Loucy (cell line): Measurements from ENCODE around the gene SMAGP.

Source experiments
- H2AFZ ChIP-seq: fragments of 200-600 bp; sonication (generic); 2 replicates; pipeline ENCODE4 v1.6.0; 2016; ENCODE audit warnings: antibody characterized with exemption, mild to moderate bottlenecking, low read length, moderate library complexity
- H3F3A ChIP-seq: fragments of 200-600 bp; 2 replicates; pipeline ENCODE4 v1.6.0; 2016; ENCODE audit warnings: antibody characterized with exemption, low read depth, mild to moderate bottlenecking
- H3K27me3 ChIP-seq: fragments of 200-600 bp; sonication (generic); 2 replicates; pipeline ENCODE4 v1.6.1; 2014; ENCODE audit warnings: low read length, mild to moderate bottlenecking; ENCODE audit not compliant: insufficient read depth, poor library complexity, severe bottlenecking
- H3K36me3 ChIP-seq: fragments of 200-600 bp; sonication (generic); 2 replicates; pipeline ENCODE4 v1.6.1; 2016; ENCODE audit warnings: low read length; ENCODE audit not compliant: insufficient read depth
- H3K4me1 ChIP-seq: fragments of 200-600 bp; sonication (generic); 2 replicates; pipeline ENCODE4 v1.5.1; 2014; ENCODE audit warnings: low read length, mild to moderate bottlenecking; ENCODE audit not compliant: insufficient read depth, poor library complexity, severe bottlenecking
- H3K4me2 ChIP-seq: fragments of 200-600 bp; sonication (generic); 2 replicates; pipeline ENCODE4 v1.6.0; 2014; ENCODE audit warnings: antibody characterized with exemption, low read length, low read depth, mild to moderate bottlenecking; ENCODE audit not compliant: poor library complexity, severe bottlenecking
- H3K4me3 ChIP-seq: fragments of 200-600 bp; sonication (generic); 2 replicates; pipeline ENCODE4 v1.5.1; 2014; ENCODE audit warnings: low read length, mild to moderate bottlenecking, mixed read lengths; ENCODE audit not compliant: poor library complexity, severe bottlenecking
- H3K79me2 ChIP-seq: fragments of 200-600 bp; sonication (generic); 2 replicates; pipeline ENCODE4 v1.6.1; 2014; ENCODE audit warnings: low read length; ENCODE audit not compliant: insufficient read depth
- H3K9ac ChIP-seq: fragments of 200-600 bp; sonication (generic); 2 replicates; pipeline ENCODE4 v1.6.0; 2014; ENCODE audit warnings: mild to moderate bottlenecking, low read depth, low read length, moderate library complexity; ENCODE audit not compliant: poor library complexity, severe bottlenecking
- H3K9me2 ChIP-seq: fragments of 200-600 bp; sonication (generic); replicated peaks from 2 replicates; pipeline ENCODE4 v1.6.1; 2016; ENCODE audit warnings: low read depth, low read length, mixed read lengths
- H3K9me3 ChIP-seq: fragments of 200-600 bp; sonication (generic); 2 replicates; pipeline ENCODE4 v1.6.1; 2014; ENCODE audit warnings: mild to moderate bottlenecking, antibody characterized with exemption, low read length, low read depth; ENCODE audit not compliant: insufficient read depth
- H4K20me1 ChIP-seq: fragments of 200-600 bp; sonication (generic); 2 replicates; pipeline ENCODE4 v1.6.0; 2014; ENCODE audit warnings: antibody characterized with exemption, low read length, mild to moderate bottlenecking; ENCODE audit not compliant: insufficient read depth, poor library complexity, severe bottlenecking
- CTCF ChIP-seq: fragments of 200-600 bp; sonication (generic); conservative IDR thresholded peaks from 2 replicates; pipeline ENCODE4 v1.5.1; 2014; ENCODE audit warnings: mild to moderate bottlenecking, antibody characterized with exemption, low read length
- EZH2phosphoT487 ChIP-seq: fragments of 200-600 bp; IDR thresholded peaks from 2 replicates; pipeline ENCODE4 v1.6.1; 2018; ENCODE audit warnings: antibody characterized with exemption, mild to moderate bottlenecking, moderate library complexity, borderline replicate concordance

Gene SMAGP

DNA sequence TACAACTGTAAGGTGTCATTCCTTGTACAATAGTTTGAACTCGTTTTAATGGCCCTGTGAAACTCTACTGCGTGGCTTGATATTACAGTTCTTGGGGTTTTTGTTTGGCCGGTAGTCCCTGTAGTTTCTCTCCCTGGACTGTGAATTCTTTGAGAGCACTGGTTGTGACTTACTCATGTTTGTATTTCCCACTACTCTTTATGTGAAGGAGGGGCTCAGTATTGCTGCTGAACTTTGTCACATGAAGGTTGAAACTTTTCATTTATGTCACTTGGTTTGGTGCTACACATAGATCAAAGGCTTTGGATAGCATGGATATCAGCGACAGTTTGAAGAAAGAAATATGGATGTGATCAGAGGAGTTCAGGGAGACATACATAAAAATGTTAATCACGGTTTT lies 50.9 kb downstream of the SMAGP start:
- no peak overlapping the region; the same call in 1 of the 2 replicates for H2AFZ ChIP-seq
- peak overlapping the region; percentile 83 for H3K4me3 ChIP-seq
- TF ChIP-seq CTCF, result no peak
- no peak for TF ChIP-seq EZH2phosphoT487
- H3K9me3 ChIP-seq, result no peaks in the 10 kb centered on the region
- H3K4me2 ChIP-seq, result peak overlapping the region; percentile 89
- no peaks in the 10 kb centered on the region for H3K27me3 ChIP-seq
- H3K79me2 ChIP-seq, result no peaks in the 10 kb centered on the region
- H3F3A ChIP-seq, result no peaks in the 10 kb centered on the region
- H3K9ac ChIP-seq, result peak overlapping the region; percentile 79
- no peaks in the 10 kb centered on the region for H3K36me3 ChIP-seq
- H4K20me1 ChIP-seq, result no peaks in the 10 kb centered on the region
- H3K4me1 ChIP-seq, result peaks cover 14% of the 10 kb centered on the region
- no peaks in the 10 kb centered on the region for H3K9me2 ChIP-seq

DNA sequence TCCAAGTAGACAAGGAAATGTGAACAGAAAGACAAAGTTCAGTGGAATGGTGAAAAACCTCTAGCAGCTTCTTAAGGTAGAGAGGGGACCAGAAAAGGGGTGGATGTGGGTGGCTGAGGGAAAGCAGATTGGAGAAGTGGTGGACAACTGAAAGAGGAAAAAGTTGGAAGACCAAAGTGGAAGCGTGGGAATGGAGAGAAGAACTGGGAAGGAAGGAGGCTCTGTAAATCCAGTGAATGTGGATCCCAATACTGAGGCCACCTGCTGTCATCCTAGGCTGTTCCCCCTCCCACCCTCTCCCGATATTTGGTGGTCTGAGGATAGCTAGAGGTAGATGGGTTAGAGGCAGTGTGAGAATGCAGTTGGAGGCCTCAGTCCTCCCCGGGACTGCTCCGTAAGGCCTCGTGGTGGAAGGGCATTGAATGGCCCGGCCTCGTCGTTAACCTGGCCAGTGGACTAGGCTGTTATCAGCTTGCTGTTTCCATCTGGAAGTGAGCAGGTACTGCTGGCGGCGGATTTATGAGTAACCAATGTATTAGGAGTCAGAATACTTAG lies 51.5 kb downstream of the SMAGP start:
- H3K4me2 ChIP-seq, result peak overlapping the region; percentile 89
- H3K9me3 ChIP-seq, result no peaks in the 10 kb centered on the region
- peak overlapping the region; percentile 83 for H3K4me3 ChIP-seq
- no peaks in the 10 kb centered on the region for H3K79me2 ChIP-seq
- no peaks in the 10 kb centered on the region for H3K36me3 ChIP-seq
- H4K20me1 ChIP-seq, result no peaks in the 10 kb centered on the region
- peak overlapping the region; percentile 79 for H3K9ac ChIP-seq
- H3K27me3 ChIP-seq, result no peaks in the 10 kb centered on the region
- peak overlapping the region; percentile 95 for H2AFZ ChIP-seq
- H3F3A ChIP-seq, result no peaks in the 10 kb centered on the region
- H3K9me2 ChIP-seq, result no peaks in the 10 kb centered on the region
- peaks cover 14% of the 10 kb centered on the region for H3K4me1 ChIP-seq
- TF ChIP-seq EZH2phosphoT487 (no peak), CTCF (no peak)

- H4K20me1 ChIP-seq, result no peaks in the 10 kb centered on the region
- peak within 1 kb of the TSS; percentile 95 for H2AFZ ChIP-seq
- H3K27me3 ChIP-seq, result no peaks in the 10 kb centered on the region
- no peaks in the 10 kb centered on the region for H3K9me3 ChIP-seq
- peak within 1 kb of the TSS; percentile 79 for H3K9ac ChIP-seq
- peak within 1 kb of the TSS; percentile 83 for H3K4me3 ChIP-seq
- TF ChIP-seq EZH2phosphoT487, result no peak
- TF ChIP-seq CTCF, result peak; percentile 60
- peak within 1 kb of the TSS; percentile 89 for H3K4me2 ChIP-seq
- no peaks in the 10 kb centered on the region for H3K36me3 ChIP-seq
- H3K9me2 ChIP-seq, result no peaks in the 10 kb centered on the region
- H3F3A ChIP-seq, result no peaks in the 10 kb centered on the region
- H3K4me1 ChIP-seq, result peaks cover 14% of the 10 kb centered on the region
- no peaks in the 10 kb centered on the region for H3K79me2 ChIP-seq
These were observed 52.1 kb downstream of the SMAGP start, which contains the start of gene POU6F1 for GRCh38 chr12:51217968-51218606. Gene POU6F1, minus strand, starts transcription at chr12:51218062. Its CDS starts 11,226 bp downstream, at chr12:51206836.
